ENCODE measurements around the gene TMEM176B.

The TMEM176B gene

DNA sequence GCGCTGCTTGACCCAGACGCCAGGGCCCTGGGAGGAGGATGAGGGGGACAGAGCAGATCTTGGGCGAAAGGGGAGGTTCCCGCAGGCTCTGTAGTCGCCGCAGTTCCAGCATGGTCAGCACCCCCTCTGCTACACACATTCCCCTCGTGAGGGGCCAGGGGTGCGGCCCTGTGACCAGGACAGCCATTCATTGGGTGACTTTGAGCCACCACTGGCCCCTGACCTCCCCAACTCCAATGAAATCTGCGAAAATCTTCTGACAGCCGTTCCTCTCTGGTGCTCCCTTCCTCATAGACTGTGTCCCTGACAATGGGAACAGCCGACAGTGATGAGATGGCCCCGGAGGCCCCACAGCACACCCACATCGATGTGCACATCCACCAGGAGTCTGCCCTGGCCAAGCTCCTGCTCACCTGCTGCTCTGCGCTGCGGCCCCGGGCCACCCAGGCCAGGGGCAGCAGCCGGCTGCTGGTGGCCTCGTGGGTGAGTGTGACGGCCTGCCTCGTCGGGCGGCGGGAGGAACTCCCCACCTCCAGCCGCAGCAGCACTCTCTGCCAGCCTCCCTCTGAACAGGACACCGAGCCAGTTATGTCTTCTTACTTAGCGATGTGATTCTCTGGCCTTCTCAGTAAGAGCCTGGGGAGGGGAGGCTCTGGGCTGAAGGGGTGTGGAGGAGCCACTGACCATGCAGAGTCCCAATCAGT lies 1.2 kb upstream of the TMEM176B start:
- TF ChIP-seq, protein P1, sequence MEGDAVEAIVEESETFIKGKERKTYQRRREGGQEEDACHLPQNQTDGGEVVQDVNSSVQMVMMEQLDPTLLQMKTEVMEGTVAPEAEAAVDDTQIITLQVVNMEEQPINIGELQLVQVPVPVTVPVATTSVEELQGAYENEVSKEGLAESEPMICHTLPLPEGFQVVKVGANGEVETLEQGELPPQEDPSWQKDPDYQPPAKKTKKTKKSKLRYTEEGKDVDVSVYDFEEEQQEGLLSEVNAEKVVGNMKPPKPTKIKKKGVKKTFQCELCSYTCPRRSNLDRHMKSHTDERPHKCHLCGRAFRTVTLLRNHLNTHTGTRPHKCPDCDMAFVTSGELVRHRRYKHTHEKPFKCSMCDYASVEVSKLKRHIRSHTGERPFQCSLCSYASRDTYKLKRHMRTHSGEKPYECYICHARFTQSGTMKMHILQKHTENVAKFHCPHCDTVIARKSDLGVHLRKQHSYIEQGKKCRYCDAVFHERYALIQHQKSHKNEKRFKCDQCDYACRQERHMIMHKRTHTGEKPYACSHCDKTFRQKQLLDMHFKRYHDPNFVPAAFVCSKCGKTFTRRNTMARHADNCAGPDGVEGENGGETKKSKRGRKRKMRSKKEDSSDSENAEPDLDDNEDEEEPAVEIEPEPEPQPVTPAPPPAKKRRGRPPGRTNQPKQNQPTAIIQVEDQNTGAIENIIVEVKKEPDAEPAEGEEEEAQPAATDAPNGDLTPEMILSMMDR (IDR thresholded peaks at IDR 0.05; ENCODE audit: extremely low read depth, insufficient read depth, missing control alignments) = no peak
- in situ Hi-C loops (cut with MboI; ENCODE audit: low pct_unique_long_range_greater_than_20kb, low sequenced_read_pairs, unreplicated experiment) = no loop called here
- DNase-seq (ENCODE audit: low spot score) = peak; percentile 45

DNA sequence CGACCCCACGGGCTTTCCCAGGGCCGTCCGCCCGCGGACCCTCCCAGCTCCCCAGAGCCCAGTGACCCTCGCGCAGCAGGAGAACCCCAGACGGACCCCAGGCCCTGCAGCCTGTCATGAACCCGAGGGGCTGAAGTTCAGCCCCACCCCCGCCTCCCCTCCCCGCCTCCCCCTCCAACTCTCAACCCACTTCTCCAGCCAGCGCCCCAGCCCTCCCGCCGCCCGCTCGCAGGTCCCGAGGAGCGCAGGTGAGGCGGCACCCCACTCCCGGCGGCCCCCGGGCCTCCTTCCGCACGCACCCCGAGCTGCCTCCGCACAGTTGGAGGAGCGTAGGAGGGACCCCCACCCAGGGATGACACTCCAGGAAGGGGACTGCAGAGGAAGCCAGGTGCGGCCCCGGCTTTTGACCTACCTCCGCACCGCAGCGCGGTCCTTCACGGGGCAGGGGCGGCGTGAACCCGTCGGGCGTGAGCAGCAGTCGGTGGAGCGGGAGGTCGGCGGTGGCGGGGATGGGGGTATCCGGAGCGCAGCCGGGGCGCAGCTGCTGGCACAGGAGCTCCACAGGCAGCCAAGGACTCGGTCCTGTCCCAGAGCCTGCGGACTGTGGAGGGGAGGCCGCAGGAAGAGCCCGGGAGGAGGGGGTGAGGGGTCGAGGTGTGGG lies 547 bp upstream of the TMEM176B start, which contains the start of gene TMEM176A:
TSS of gene TMEM176A (plus strand) at position 189 of the 661 bp plus-strand sequence. CDS start 782 bp downstream, outside the sequence.
- TF ChIP-seq, protein P1 (IDR thresholded peaks at IDR 0.05; ENCODE audit: extremely low read depth, insufficient read depth, missing control alignments) = no peak
- peak; percentile 43 for DNase-seq (ENCODE audit: low spot score)
- in situ Hi-C loops (cut with MboI; ENCODE audit: low pct_unique_long_range_greater_than_20kb, low sequenced_read_pairs, unreplicated experiment) = no loop called here

DNA sequence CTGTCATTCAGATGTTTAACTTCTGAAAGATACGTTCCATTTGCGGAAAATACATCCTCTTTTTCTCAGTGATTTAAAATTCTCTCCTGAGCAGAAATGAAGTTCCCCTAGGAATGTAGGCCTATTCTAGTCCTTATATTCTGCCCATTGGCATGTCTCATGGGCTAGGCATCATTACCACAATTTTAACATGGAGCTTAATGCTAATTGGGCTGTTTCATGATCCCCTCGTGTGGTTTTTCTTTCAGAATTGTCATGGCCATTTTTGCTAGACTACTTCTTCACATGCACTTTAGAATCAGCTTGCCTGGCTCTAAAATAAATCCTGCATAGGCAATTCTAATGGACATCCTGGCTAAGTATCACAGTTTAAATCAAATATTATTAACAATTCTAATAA lies 1.0 kb downstream of the TMEM176B start:
- TF ChIP-seq, protein P1 (IDR thresholded peaks at IDR 0.05; ENCODE audit: extremely low read depth, insufficient read depth, missing control alignments) = no peak
- in situ Hi-C loops (cut with MboI; ENCODE audit: low pct_unique_long_range_greater_than_20kb, low sequenced_read_pairs, unreplicated experiment) = no loop called here
- no peak for DNase-seq (ENCODE audit: low spot score)

DNA sequence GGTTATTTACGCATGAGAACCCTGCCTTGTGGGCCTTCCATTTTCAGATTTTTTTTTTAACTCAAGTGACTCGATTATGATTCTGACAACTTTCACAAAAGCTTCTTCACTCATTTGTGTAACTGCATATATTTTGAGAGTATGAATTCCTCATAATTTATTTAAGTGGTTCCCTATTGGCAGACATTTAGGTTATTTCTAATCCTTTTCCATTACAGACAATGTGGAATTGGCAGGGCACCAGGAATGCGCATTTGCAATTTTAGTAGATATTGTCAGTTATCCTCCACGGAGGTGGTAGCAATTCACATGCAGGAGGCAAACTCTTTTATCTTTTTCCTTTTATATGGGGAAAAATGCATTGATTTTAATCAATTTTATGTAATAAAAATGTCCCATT lies 2.5 kb downstream of the TMEM176B start:
- DNase-seq (ENCODE audit: low spot score) = no peak
- TF ChIP-seq, protein P1 (IDR thresholded peaks at IDR 0.05; ENCODE audit: extremely low read depth, insufficient read depth, missing control alignments) = no peak
- in situ Hi-C loops (cut with MboI; ENCODE audit: low pct_unique_long_range_greater_than_20kb, low sequenced_read_pairs, unreplicated experiment) = no loop called here

DNA sequence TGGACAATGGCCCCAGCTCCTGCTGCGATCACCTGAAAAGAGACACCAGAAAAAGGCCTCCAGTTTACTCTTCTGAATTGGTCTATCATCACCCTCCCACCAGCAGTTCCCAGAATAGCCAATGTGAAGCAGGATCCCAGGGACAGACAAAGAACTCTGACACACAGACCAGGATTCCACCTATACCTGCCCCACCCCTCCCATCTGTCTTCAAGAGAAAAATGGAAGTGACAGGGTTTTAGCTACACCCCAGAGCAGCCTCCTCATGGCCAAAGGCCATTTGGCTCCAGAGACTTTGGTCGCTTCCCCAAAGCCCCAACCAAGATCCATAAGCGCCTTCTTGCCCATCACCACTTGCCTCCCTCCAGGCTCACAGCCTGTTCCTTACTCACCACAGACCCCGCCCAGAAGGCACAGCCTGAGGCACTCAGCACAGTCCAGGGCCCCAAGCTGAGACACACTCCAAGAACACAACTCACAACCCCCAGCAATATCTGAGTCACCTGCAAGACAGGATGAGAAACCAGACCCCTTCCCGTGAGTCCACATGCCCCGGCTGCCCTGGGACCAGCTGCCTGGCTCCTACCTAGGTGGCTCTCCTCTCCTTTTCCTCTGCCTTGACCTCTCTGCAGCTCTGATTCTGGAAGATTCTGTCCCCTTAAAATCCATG lies 6.5 kb downstream of the TMEM176B start:
- in situ Hi-C loops (cut with MboI; ENCODE audit: low pct_unique_long_range_greater_than_20kb, low sequenced_read_pairs, unreplicated experiment) = no loop called here
- DNase-seq (ENCODE audit: low spot score) = no peak
- TF ChIP-seq, protein P1 (IDR thresholded peaks at IDR 0.05; ENCODE audit: extremely low read depth, insufficient read depth, missing control alignments) = no peak

DNA sequence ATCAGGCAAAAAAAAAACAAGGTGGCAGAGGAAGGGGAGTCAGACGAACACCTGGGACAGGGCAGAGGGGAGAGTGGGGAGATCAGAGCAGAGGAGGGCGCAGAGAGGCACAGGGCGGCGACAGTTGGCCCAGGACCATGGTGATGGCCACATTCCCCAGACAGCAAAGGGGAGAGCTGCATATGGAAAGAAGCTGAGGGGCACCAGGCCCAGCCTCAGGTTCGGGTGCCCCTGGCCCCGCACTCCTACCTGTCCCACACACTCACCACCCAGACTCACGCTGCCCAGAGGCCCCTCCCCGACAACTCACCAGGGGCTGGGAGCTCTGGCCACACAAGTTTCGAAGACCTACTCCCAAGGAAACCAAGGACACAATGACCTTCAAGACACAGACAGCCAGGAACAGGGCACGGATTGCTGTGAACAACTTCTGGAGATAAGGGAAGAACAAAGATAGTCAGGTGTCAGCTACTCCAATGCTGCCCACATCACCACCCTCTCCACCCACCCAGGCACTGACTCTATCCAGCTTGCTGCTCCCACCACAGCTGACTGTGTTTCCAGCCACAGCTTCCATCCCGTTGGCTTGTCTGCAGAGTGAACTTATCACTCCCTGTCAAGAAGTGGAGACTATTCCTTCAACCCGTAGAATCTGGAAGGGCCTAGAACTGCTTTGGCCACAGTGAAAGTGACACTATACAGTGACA lies 8.3 kb downstream of the TMEM176B start:
- DNase-seq (ENCODE audit: low spot score) = no peak
- in situ Hi-C loops (cut with MboI; ENCODE audit: low pct_unique_long_range_greater_than_20kb, low sequenced_read_pairs, unreplicated experiment) = no loop called here
- TF ChIP-seq, protein P1 (IDR thresholded peaks at IDR 0.05; ENCODE audit: extremely low read depth, insufficient read depth, missing control alignments) = no peak
